ENCODE measurements around the gene OR4S1. TPM values are rescaled to one million over a fixed set of nuclear protein-coding genes. Genes with fewer than 3 reads are reported as not detected.

The OR4S1 gene, protein sequence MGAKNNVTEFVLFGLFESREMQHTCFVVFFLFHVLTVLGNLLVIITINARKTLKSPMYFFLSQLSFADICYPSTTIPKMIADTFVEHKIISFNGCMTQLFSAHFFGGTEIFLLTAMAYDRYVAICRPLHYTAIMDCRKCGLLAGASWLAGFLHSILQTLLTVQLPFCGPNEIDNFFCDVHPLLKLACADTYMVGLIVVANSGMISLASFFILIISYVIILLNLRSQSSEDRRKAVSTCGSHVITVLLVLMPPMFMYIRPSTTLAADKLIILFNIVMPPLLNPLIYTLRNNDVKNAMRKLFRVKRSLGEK
- total RNA-seq: not detected in 2 replicates

DNA sequence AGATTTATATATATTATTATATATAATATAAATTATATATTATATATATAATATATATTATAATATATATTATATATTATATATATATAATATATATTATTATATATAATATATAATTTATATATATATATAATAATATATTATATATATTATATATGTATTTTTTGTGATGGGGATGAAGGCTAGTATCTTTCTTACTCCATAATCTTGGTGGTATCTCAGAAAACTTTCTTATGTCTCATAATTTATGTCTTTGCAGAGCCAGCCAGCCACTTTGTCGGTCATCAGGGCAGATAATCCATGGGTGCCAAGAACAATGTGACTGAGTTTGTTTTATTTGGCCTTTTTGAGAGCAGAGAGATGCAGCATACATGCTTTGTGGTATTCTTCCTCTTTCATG is at the start of gene OR4S1:
Gene OR4S1, plus strand, starts transcription at position 301 of the 400 bp plus-strand sequence. Its CDS starts 0 bp downstream, at position 301.

DNA sequence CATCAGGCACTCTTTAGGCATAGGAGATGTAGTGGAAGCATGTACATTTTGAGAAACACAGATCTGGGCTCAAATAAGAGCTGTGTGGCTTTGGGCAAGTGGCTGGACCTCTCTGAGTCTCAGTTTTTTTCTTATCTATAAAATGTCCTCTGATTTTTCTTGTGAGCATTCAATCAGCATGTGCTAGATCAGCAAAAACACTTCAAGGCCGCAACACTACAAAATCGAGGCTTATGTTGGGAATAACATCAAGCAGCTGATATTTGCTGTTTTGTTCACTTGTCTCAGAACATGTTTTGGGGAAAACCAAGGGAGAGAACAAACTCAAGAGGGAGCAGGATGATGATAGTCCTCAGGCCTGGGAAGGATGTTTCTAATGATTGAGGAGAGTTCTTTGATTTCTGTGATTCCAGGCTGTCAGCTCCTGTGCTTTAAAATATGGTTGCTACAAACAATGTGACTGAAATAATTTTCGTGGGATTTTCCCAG is 42.6 kb upstream of the OR4S1 start, which contains the start of gene OR4X1:
Gene OR4X1, plus strand, starts transcription at position 439 of the 489 bp plus-strand sequence. Its CDS starts 0 bp downstream, at position 439.

DNA sequence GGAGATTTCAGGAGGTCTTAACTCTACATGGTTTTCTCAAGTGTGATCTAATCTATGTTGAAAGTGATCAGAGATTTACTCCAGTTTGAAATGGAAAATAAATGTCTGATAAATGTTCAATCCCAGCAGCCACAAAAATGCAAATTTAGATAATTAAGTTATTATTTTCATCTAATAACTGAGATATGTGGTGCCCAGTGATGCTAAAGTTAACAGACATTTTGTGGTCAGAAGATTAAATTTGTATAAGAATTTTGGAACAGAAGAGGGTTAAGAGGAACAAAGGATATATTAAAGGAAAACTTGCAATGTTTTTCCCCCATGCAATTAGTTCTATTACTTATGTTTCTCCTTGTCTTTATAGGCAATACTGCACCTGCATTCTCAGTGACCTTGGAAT is 18.6 kb downstream of the OR4S1 start, which contains the start of gene OR4C3:
Gene OR4C3, plus strand, starts transcription at position 301 of the 400 bp plus-strand sequence. CDS start 102 bp downstream, outside the sequence.

Other genes with a start within 250 kb of the OR4S1 start
- not detected in 2 replicates for gene OR4B1, start 89.4 kb upstream of the OR4S1 start, total RNA-seq
- not detected in 2 replicates for gene OR4X2, start 61.1 kb upstream of the OR4S1 start, total RNA-seq
- not detected in 2 replicates for gene OR4X1, start 42.4 kb upstream of the OR4S1 start, total RNA-seq
- not detected in 2 replicates for gene OR4C3, start 18.7 kb downstream of the OR4S1 start, total RNA-seq
- gene OR4C5, start 60.2 kb downstream of the OR4S1 start, total RNA-seq: not detected in 2 replicates
- not detected in 2 replicates for gene OR4A47, start 182.6 kb downstream of the OR4S1 start, total RNA-seq

Measured in smooth muscle cell of the umbilical artery (primary cell).